ENCODE measurements around the gene CIBAR2. TPM values are rescaled to one million over a fixed set of nuclear protein-coding genes. Genes with fewer than 3 reads are reported as not detected.

The CIBAR2 gene
- total RNA-seq, 2 experiments from 2014 or later, result 0.50 TPM; not detected in 1

GRCh38 chr16:85057948-85058347, 54.3 kb downstream of the CIBAR2 start:
- peak; percentile 76 for DNase-seq (ENCODE audit: low spot score)
- no TSS peak for BruUV-seq (replicated peaks)
- Histone ChIP-seq H4K20me1 (ENCODE audit: insufficient read depth, low read length) (no peaks in the 10 kb centered on the region), H3K27ac (ENCODE audit: low read depth, low read length, poor library complexity, severe bottlenecking) (no peak overlapping the region), H3K79me2 (ENCODE audit: insufficient read depth, low read depth, low read length) (no peaks in the 10 kb centered on the region), H3K4me1 (ENCODE audit: insufficient read depth, low read length, poor library complexity, severe bottlenecking) (peaks cover 37% of the 10 kb centered on the region), H3K9me2 (ENCODE audit: insufficient read depth, low read length) (no peaks in the 10 kb centered on the region), H3K36me3 (ENCODE audit: insufficient read depth, low read length) (no peaks in the 10 kb centered on the region), H3K9me3 (ENCODE audit: low read length) (no peaks in the 10 kb centered on the region), H3K4me2 (ENCODE audit: low read length) (peak overlapping the region; percentile 60), H3K4me3 (ENCODE audit: low read depth, low read length, poor library complexity, severe bottlenecking) (peak overlapping the region; percentile 5), H2AFZ (ENCODE audit: low read length) (no peak overlapping the region)
- ChIA-PET CTCF (ENCODE audit: unreplicated experiment) (no interaction called here), POLR2A (no interaction called here)
- no peak for TF ChIP-seq CTCF (conservative IDR thresholded peaks at IDR 0.05; ENCODE audit: low read length)
- TF ChIP-seq EZH2phosphoT487 (IDR thresholded peaks at IDR 0.05; ENCODE audit: borderline replicate concordance, low read depth, low read length), result no peak
- intact Hi-C loops (cut with micrococcal nuclease; ENCODE audit: unreplicated experiment), result no loop called here

- ChIA-PET POLR2A (interaction anchor here (0.7 to 1.4 kb wide), 2 partner anchors 48 to 82 kb away, joined by 3 read pairs; no protein-coding TSS in a partner anchor), CTCF (ENCODE audit: unreplicated experiment) (no interaction called here)
- DNase-seq (ENCODE audit: low spot score), result peak; percentile 45
- Histone ChIP-seq H3K79me2 (ENCODE audit: insufficient read depth, low read depth, low read length) (no peaks in the 10 kb centered on the region), H2AFZ (ENCODE audit: low read length) (no peak overlapping the region), H4K20me1 (ENCODE audit: insufficient read depth, low read length) (no peaks in the 10 kb centered on the region), H3K27ac (ENCODE audit: low read depth, low read length, poor library complexity, severe bottlenecking) (no peak overlapping the region), H3K4me3 (ENCODE audit: low read depth, low read length, poor library complexity, severe bottlenecking) (peak overlapping the region; percentile 5), H3K4me1 (ENCODE audit: insufficient read depth, low read length, poor library complexity, severe bottlenecking) (peaks cover 37% of the 10 kb centered on the region), H3K9me3 (ENCODE audit: low read length) (no peaks in the 10 kb centered on the region), H3K9me2 (ENCODE audit: insufficient read depth, low read length) (no peaks in the 10 kb centered on the region), H3K36me3 (ENCODE audit: insufficient read depth, low read length) (no peaks in the 10 kb centered on the region), H3K4me2 (ENCODE audit: low read length) (peak overlapping the region; percentile 60)
- intact Hi-C loops (cut with micrococcal nuclease; ENCODE audit: unreplicated experiment), result no loop called here
- no TSS peak for BruUV-seq (replicated peaks)
- TF ChIP-seq CTCF (conservative IDR thresholded peaks at IDR 0.05; ENCODE audit: low read length), result peak; percentile 65
- TF ChIP-seq EZH2phosphoT487 (IDR thresholded peaks at IDR 0.05; ENCODE audit: borderline replicate concordance, low read depth, low read length), result no peak
These were observed 54.9 kb downstream of the CIBAR2 start for GRCh38 chr16:85057212-85057889.

GRCh38 chr16:85056211-85056748, 56.0 kb downstream of the CIBAR2 start:
- peaks cover 37% of the 10 kb centered on the region for H3K4me1 ChIP-seq (ENCODE audit: insufficient read depth, low read length, poor library complexity, severe bottlenecking)
- H3K36me3 ChIP-seq (ENCODE audit: insufficient read depth, low read length), result no peaks in the 10 kb centered on the region
- H3K27ac ChIP-seq (ENCODE audit: low read depth, low read length, poor library complexity, severe bottlenecking), result no peak overlapping the region
- H3K9me2 ChIP-seq (ENCODE audit: insufficient read depth, low read length), result no peaks in the 10 kb centered on the region
- no peaks in the 10 kb centered on the region for H3K9me3 ChIP-seq (ENCODE audit: low read length)
- peak overlapping the region; percentile 71; the same call in 1 of the 2 replicates for H2AFZ ChIP-seq (ENCODE audit: low read length)
- BruUV-seq (replicated peaks), result no TSS peak
- POLR2A ChIA-PET, result interaction anchor here (1.4 kb wide), 1 partner anchor 49 kb away, joined by 3 read pairs; no protein-coding TSS in a partner anchor
- peak; percentile 55 for TF ChIP-seq CTCF (conservative IDR thresholded peaks at IDR 0.05; ENCODE audit: low read length)
- no peak for TF ChIP-seq EZH2phosphoT487 (IDR thresholded peaks at IDR 0.05; ENCODE audit: borderline replicate concordance, low read depth, low read length)
- CTCF ChIA-PET (ENCODE audit: unreplicated experiment), result interaction anchor here (0.6 kb wide), 1 partner anchor 80 kb away, joined by 3 read pairs; no protein-coding TSS in a partner anchor
- no peaks in the 10 kb centered on the region for H4K20me1 ChIP-seq (ENCODE audit: insufficient read depth, low read length)
- peak; percentile 14 for DNase-seq (ENCODE audit: low spot score)
- H3K79me2 ChIP-seq (ENCODE audit: insufficient read depth, low read depth, low read length), result no peaks in the 10 kb centered on the region
- intact Hi-C loops (cut with micrococcal nuclease; ENCODE audit: unreplicated experiment), result no loop called here
- H3K4me2 ChIP-seq (ENCODE audit: low read length), result no peak overlapping the region
- no peak overlapping the region for H3K4me3 ChIP-seq (ENCODE audit: low read depth, low read length, poor library complexity, severe bottlenecking)

Data from OCI-LY7 (cell line).